Activated gamma-delta T cell treated with Interleukin-2 at 50 U/mL for 16 hours (primary cell): Measurements from ENCODE around the gene HLA-DQB1.
A peak's percentile ranks its signal among the peaks of the same experiment; 100 is the strongest.
"Not testable (repeated sequence)": the region's sequence is repeated elsewhere in the genome, so short reads cannot be mapped to it uniquely, and the experiment has no call there.

Source experiments
- DNase-seq: peaks from one replicate; pipeline ENCODE4 v3.0.0-alpha.2; 2020

HLA-DQB1 gene

GRCh38 chr6:32666420-32667300 lies at the start of gene HLA-DQB1:
Gene HLA-DQB1, minus strand, starts transcription at chr6:32666657. Its CDS starts 50 bp downstream, at chr6:32666607.
- DNase-seq = peak; percentile 56

GRCh38 chr6:32713241-32713640 lies 46.8 kb upstream of the HLA-DQB1 start:
- no peak for DNase-seq

GRCh38 chr6:32709625-32710024 lies 43.2 kb upstream of the HLA-DQB1 start:
- no peak for DNase-seq

GRCh38 chr6:32705164-32705563 lies 38.7 kb upstream of the HLA-DQB1 start:
- not testable (repeated sequence) for DNase-seq

- no peak for DNase-seq
Observed at GRCh38 chr6:32703347-32703746, 36.9 kb upstream of the HLA-DQB1 start.

GRCh38 chr6:32700391-32701040 lies 34.1 kb upstream of the HLA-DQB1 start:
- DNase-seq = peak; percentile 27

- no peak for DNase-seq
Observed at GRCh38 chr6:32697031-32697430, 30.6 kb upstream of the HLA-DQB1 start.

GRCh38 chr6:32692019-32692418 lies 25.6 kb upstream of the HLA-DQB1 start:
- DNase-seq = peak; percentile 56

GRCh38 chr6:32689531-32690501 lies 23.4 kb upstream of the HLA-DQB1 start:
- no peak for DNase-seq

GRCh38 chr6:32685603-32686002 lies 19.1 kb upstream of the HLA-DQB1 start:
- DNase-seq = peak; percentile 36

GRCh38 chr6:32684246-32684645 lies 17.8 kb upstream of the HLA-DQB1 start:
- DNase-seq = no peak

GRCh38 chr6:32680055-32680454 lies 13.6 kb upstream of the HLA-DQB1 start:
- DNase-seq = no peak

GRCh38 chr6:32679492-32679891 lies 13.0 kb upstream of the HLA-DQB1 start:
- DNase-seq = no peak

- not testable (repeated sequence) for DNase-seq
Observed at GRCh38 chr6:32674123-32674522, 7.7 kb upstream of the HLA-DQB1 start.

- not testable (repeated sequence) for DNase-seq
Observed at GRCh38 chr6:32671908-32672307, 5.5 kb upstream of the HLA-DQB1 start.

- no peak for DNase-seq
Observed at GRCh38 chr6:32669893-32670292, 3.4 kb upstream of the HLA-DQB1 start.

- DNase-seq = no peak
Observed at GRCh38 chr6:32669240-32669639, 2.8 kb upstream of the HLA-DQB1 start.

- DNase-seq = peak; percentile 45
Observed at GRCh38 chr6:32668226-32668747, 1.8 kb upstream of the HLA-DQB1 start.

- DNase-seq = no peak
Observed at GRCh38 chr6:32665661-32666060, 796 bp downstream of the HLA-DQB1 start.

- DNase-seq = peak; percentile 35
Observed at GRCh38 chr6:32664827-32665362, 1.6 kb downstream of the HLA-DQB1 start.

GRCh38 chr6:32664354-32664753 lies 2.1 kb downstream of the HLA-DQB1 start:
- DNase-seq = no peak

- DNase-seq = no peak
Observed at GRCh38 chr6:32662836-32663235, 3.6 kb downstream of the HLA-DQB1 start.
